Measurements from ENCODE around the gene UBXN1.

- no peak for TF ChIP-seq CTCF (IDR thresholded peaks at IDR 0.05)
- TF ChIP-seq POLR2A (IDR thresholded peaks at IDR 0.05): no peak
Measured at GRCh38 chr11:62725646-62726045, 46.8 kb upstream of the UBXN1 start.

Data from thyroid gland (tissue), 4 donors.